GM23338 (cell line): ENCODE results near the gene CMTM6. TPM values are rescaled to one million over a fixed set of nuclear protein-coding genes. Genes with fewer than 3 reads are reported as not detected.

Experiments used
- ATAC-seq: fragments of 200-7000 bp; cut with Tn5 transposase; 3 replicates; pipeline ENCODE4 v1.9.1; 2020
- DNase-seq: peaks from one replicate; pipeline ENCODE4 v3.0.0-alpha.2; 2015; ENCODE audit warnings: low spot score
- H2AFZ ChIP-seq: fragments of 200-600 bp; sonication (generic); 2 replicates; pipeline ENCODE4 v1.8.0; 2016; ENCODE audit warnings: antibody characterized with exemption, mild to moderate bottlenecking, moderate library complexity
- H3F3A ChIP-seq: fragments of 200-600 bp; sonication (generic); replicated peaks from 2 replicates; pipeline ENCODE4 v1.8.0; 2017; ENCODE audit warnings: antibody characterized with exemption, mixed run types, low read depth
- H3K27ac ChIP-seq: fragments of 200-600 bp; sonication (generic); 2 replicates; pipeline ENCODE4 v1.6.1; 2016; ENCODE audit warnings: low read depth
- H3K27me3 ChIP-seq: fragments of 200-600 bp; sonication (generic); 2 replicates; pipeline ENCODE4 v1.8.0; 2016; ENCODE audit warnings: mild to moderate bottlenecking, mixed run types, moderate library complexity; ENCODE audit not compliant: insufficient read depth
- H3K36me3 ChIP-seq: fragments of 200-600 bp; sonication (generic); 2 replicates; pipeline ENCODE4 v1.8.0; 2016; ENCODE audit warnings: mild to moderate bottlenecking; ENCODE audit not compliant: insufficient read depth
- H3K4me1 ChIP-seq: fragments of 200-600 bp; sonication (generic); 2 replicates; pipeline ENCODE4 v1.8.0; 2016; ENCODE audit warnings: mild to moderate bottlenecking, moderate library complexity; ENCODE audit not compliant: insufficient read depth
- H3K4me2 ChIP-seq: fragments of 200-600 bp; sonication (generic); 2 replicates; pipeline ENCODE4 v1.7.1; 2017; ENCODE audit warnings: mixed run types
- H3K4me3 ChIP-seq: fragments of 200-600 bp; sonication (generic); 2 replicates; pipeline ENCODE4 v1.6.1; 2016; ENCODE audit warnings: mixed run types
- H3K79me2 ChIP-seq: fragments of 200-600 bp; sonication (generic); replicated peaks from 2 replicates; pipeline ENCODE4 v1.8.0; 2017; ENCODE audit warnings: mild to moderate bottlenecking; ENCODE audit not compliant: insufficient read depth
- H3K9me2 ChIP-seq: fragments of 200-600 bp; sonication (generic); 2 replicates; pipeline ENCODE4 v1.8.0; 2017; ENCODE audit not compliant: insufficient read depth
- H4K20me1 ChIP-seq: fragments of 200-600 bp; sonication (generic); replicated peaks from 2 replicates; pipeline ENCODE4 v1.8.0; 2017; ENCODE audit warnings: mild to moderate bottlenecking; ENCODE audit not compliant: insufficient read depth
- H3K27ac Mint-ChIP-seq: 2 replicates; pipeline ENCODE4 v1.8.0; 2020; ENCODE audit warnings: inconsistent platforms, mild to moderate bottlenecking, moderate library complexity, mixed read lengths
- H3K27me3 Mint-ChIP-seq: 3 replicates; pipeline ENCODE4 v1.8.0; 2022; ENCODE audit warnings: low read depth, mild to moderate bottlenecking, moderate library complexity, mixed read lengths, inconsistent platforms; ENCODE audit not compliant: insufficient read depth, poor library complexity
- H3K36me3 Mint-ChIP-seq: 3 replicates; pipeline ENCODE4 v1.8.0; 2021; ENCODE audit warnings: low read depth, mild to moderate bottlenecking, inconsistent platforms, moderate library complexity, mixed read lengths
- H3K4me1 Mint-ChIP-seq: 3 replicates; pipeline ENCODE4 v1.8.0; 2020; ENCODE audit warnings: mild to moderate bottlenecking, inconsistent platforms, mixed read lengths
- H3K4me3 Mint-ChIP-seq: 3 replicates; pipeline ENCODE4 v1.8.0; 2021; ENCODE audit warnings: moderate library complexity, mild to moderate bottlenecking, inconsistent platforms, mixed read lengths
- H3K9me3 Mint-ChIP-seq: 3 replicates; pipeline ENCODE4 v1.8.0; 2020; ENCODE audit warnings: moderate library complexity, mild to moderate bottlenecking, inconsistent platforms, mixed read lengths
- CREB1 ChIP-seq: fragments of 250-450 bp; sonication (Bioruptor Pico); IDR thresholded peaks from 2 replicates; pipeline ENCODE4 v1.5.0; 2020; ENCODE audit warnings: low read depth, mild to moderate bottlenecking, moderate library complexity
- CTCF ChIP-seq, 2 experiments: fragments of 200-600 bp in 1 of 2; sonication (generic) in 1 of 2; conservative IDR thresholded peaks; 2 replicates each; pipeline versions ENCODE4 v1.5.1 to v1.6.1; 2016 to 2017; ENCODE audit warnings: antibody characterized with exemption in 2 of 2, low read depth in 2 of 2, mild to moderate bottlenecking in 2 of 2, moderate library complexity in 1 of 2
- ETS1 ChIP-seq: IDR thresholded peaks from 2 replicates; pipeline ENCODE4 v1.6.1; 2016; ENCODE audit warnings: antibody characterized with exemption
- EZH2 ChIP-seq: fragments of 200-600 bp; sonication (generic); IDR thresholded peaks from one replicate; pipeline ENCODE4 v1.8.0; 2017; ENCODE audit warnings: antibody characterized with exemption, mild to moderate bottlenecking, low read depth; ENCODE audit not compliant: unreplicated experiment
- EZH2phosphoT487 ChIP-seq: fragments of 200-600 bp; sonication (generic); IDR thresholded peaks from one replicate; pipeline ENCODE4 v1.8.1; 2018; ENCODE audit warnings: antibody characterized with exemption; ENCODE audit not compliant: unreplicated experiment
- JUNB ChIP-seq: IDR thresholded peaks from one replicate; pipeline ENCODE4 v1.6.1; 2016; ENCODE audit warnings: antibody characterized with exemption; ENCODE audit not compliant: unreplicated experiment
- NANOG ChIP-seq: IDR thresholded peaks from 2 replicates; pipeline ENCODE4 v1.6.1; 2016; ENCODE audit warnings: antibody characterized with exemption, borderline replicate concordance
- POLR2AphosphoS5 ChIP-seq: IDR thresholded peaks from 2 replicates; pipeline ENCODE4 v1.6.1; 2016; ENCODE audit warnings: antibody characterized with exemption, low read depth
- REST ChIP-seq: IDR thresholded peaks from one replicate; pipeline ENCODE4 v1.6.1; 2018; ENCODE audit warnings: antibody characterized with exemption; ENCODE audit not compliant: unreplicated experiment
- STAT1 ChIP-seq: IDR thresholded peaks from one replicate; pipeline ENCODE4 v1.6.1; 2016; ENCODE audit warnings: antibody characterized with exemption; ENCODE audit not compliant: unreplicated experiment
- ZNF114 ChIP-seq: fragments of 250-450 bp; sonication (Bioruptor Pico); IDR thresholded peaks from 2 replicates; pipeline ENCODE4 v1.5.0; 2020; ENCODE audit warnings: mild to moderate bottlenecking, moderate library complexity
- ZNF331 ChIP-seq: fragments of 250-450 bp; sonication (Bioruptor Pico); IDR thresholded peaks from 2 replicates; pipeline ENCODE4 v1.5.0; 2020; ENCODE audit warnings: low read depth, mild to moderate bottlenecking, moderate library complexity
- ZNF462 ChIP-seq: fragments of 250-450 bp; sonication (Bioruptor Pico); IDR thresholded peaks from 2 replicates; pipeline ENCODE4 v1.5.0; 2020; ENCODE audit warnings: mild to moderate bottlenecking, moderate library complexity
- polyA plus RNA-seq: library from polyadenylated mRNA; unstranded; fragments of >200 nt; fragmentation: Nextera tagmentation; extraction: Ambion mirVana; gene quantifications from 2 replicates; pipeline ENCODE4 v1.2.1, GENCODE V29; 2016
- total RNA-seq: library from RNA; depleted of rRNA; stranded (reverse); fragments of >200 nt; shearing (Covaris generic); gene quantifications from 2 replicates; pipeline ENCODE4 v1.2.3, GENCODE V29; 2014

CMTM6 gene
- total and polyA plus RNA-seq, 2 experiments from 2014 or later, result 42.3 to 123 TPM

- no peak for TF ChIP-seq NANOG
- no peak for TF ChIP-seq ZNF462 (CRISPR knock-in tag)
- no peak for TF ChIP-seq ZNF331 (CRISPR knock-in tag)
- no peak for TF ChIP-seq REST
- TF ChIP-seq ZNF114 (CRISPR knock-in tag), result no peak
- no peak for TF ChIP-seq CREB1 (CRISPR knock-in tag)
- no peak for TF ChIP-seq CTCF (conservative IDR thresholded peaks at IDR 0.05; ENCODE audit: low read depth in 2 of 2)
- no peak for TF ChIP-seq JUNB
- TF ChIP-seq EZH2, result no peak
- TF ChIP-seq POLR2AphosphoS5, result no peak
- no peak for TF ChIP-seq STAT1
- no peak for TF ChIP-seq ETS1
- no peak for TF ChIP-seq EZH2phosphoT487
- Mint-ChIP-seq H3K27me3 (peaks cover 3% of the 10 kb centered on the region), H3K27ac (no peak overlapping the region), H3K9me3 (no peaks in the 10 kb centered on the region), H3K4me1 (no peaks in the 10 kb centered on the region), H3K36me3 (peaks cover 15% of the 10 kb centered on the region), H3K4me3 (no peak overlapping the region)
- Histone ChIP-seq H3K9me2 (no peaks in the 10 kb centered on the region), H3K4me3 (no peak overlapping the region), H4K20me1 (peaks cover 7% of the 10 kb centered on the region), H2AFZ (no peak overlapping the region), H3K4me2 (no peak overlapping the region), H3F3A (no peaks in the 10 kb centered on the region), H3K27me3 (no peaks in the 10 kb centered on the region), H3K79me2 (peaks cover 8% of the 10 kb centered on the region; the same call in 1 of the 2 replicates), H3K36me3 (no peaks in the 10 kb centered on the region; the same call in 1 of the 2 replicates), H3K4me1 (no peaks in the 10 kb centered on the region), H3K27ac (no peak overlapping the region)
- ATAC-seq (no peak), DNase-seq (no peak)
Observed at GRCh38 chr3:32487781-32488473, 14.7 kb downstream of the CMTM6 start.
